NCI-H2171 (cell line): ENCODE results near the gene C3orf18.

Experiments used
- DNase-seq: peaks from one replicate; lab custom pipeline; 2025; lab: John Stamatoyannopoulos, UW

C3orf18 gene

GRCh38 chr3:50551054-50551659 lies 16.4 kb downstream of the C3orf18 start:
- DNase-seq, result no peak

GRCh38 chr3:50550079-50550736 lies 17.3 kb downstream of the C3orf18 start:
- DNase-seq, result no peak

GRCh38 chr3:50549226-50549625 lies 18.3 kb downstream of the C3orf18 start:
- no peak for DNase-seq

GRCh38 chr3:50545781-50546180 lies 21.8 kb downstream of the C3orf18 start:
- no peak for DNase-seq

GRCh38 chr3:50542177-50543034 lies 25.1 kb downstream of the C3orf18 start:
- DNase-seq, result peak; percentile 56

- DNase-seq, result no peak
Observed at GRCh38 chr3:50539356-50540286, 27.9 kb downstream of the C3orf18 start.

GRCh38 chr3:50537421-50538129 lies 30.0 kb downstream of the C3orf18 start:
- DNase-seq, result no peak

- DNase-seq, result no peak
Observed at GRCh38 chr3:50536471-50537180, 30.9 kb downstream of the C3orf18 start.

GRCh38 chr3:50534681-50535330 lies 32.7 kb downstream of the C3orf18 start:
- no peak for DNase-seq

- no peak for DNase-seq
Observed at GRCh38 chr3:50533807-50534461, 33.6 kb downstream of the C3orf18 start.

GRCh38 chr3:50533316-50533715 lies 34.2 kb downstream of the C3orf18 start:
- DNase-seq, result no peak

- no peak for DNase-seq
Observed at GRCh38 chr3:50532062-50532705, 35.4 kb downstream of the C3orf18 start.

- no peak for DNase-seq
Observed at GRCh38 chr3:50531201-50531600, 36.3 kb downstream of the C3orf18 start.

GRCh38 chr3:50530001-50530970 lies 37.3 kb downstream of the C3orf18 start:
- DNase-seq, result no peak

GRCh38 chr3:50525987-50526386 lies 41.6 kb downstream of the C3orf18 start:
- no peak for DNase-seq

GRCh38 chr3:50525191-50525910 lies 42.2 kb downstream of the C3orf18 start:
- DNase-seq, result no peak

- DNase-seq, result no peak
Observed at GRCh38 chr3:50524746-50525145, 42.8 kb downstream of the C3orf18 start.
